Activated naive CD8-positive, alpha-beta T cell treated with anti-CD3 and anti-CD28 coated beads, Interleukin-2, amount 50 U/mL, for 24 hours (primary cell): Measurements from ENCODE around the gene NHERF1.

Source experiments
- ATAC-seq: fragments of 150-1000 bp; cut with Tn5 transposase; one replicate; pipeline ENCODE4 v1.10.0; 2021
- DNase-seq: peaks from one replicate; pipeline ENCODE4 v3.0.0; 2021
- H3K27ac Mint-ChIP-seq: one replicate; pipeline ENCODE4 v1.8.0; 2021; ENCODE audit warnings: mild to moderate bottlenecking, mixed read lengths
- H3K27me3 Mint-ChIP-seq: one replicate; pipeline ENCODE4 v1.8.0; 2021; ENCODE audit warnings: mixed read lengths
- H3K36me3 Mint-ChIP-seq: one replicate; pipeline ENCODE4 v1.8.0; 2021; ENCODE audit warnings: low read depth, mixed read lengths
- H3K4me1 Mint-ChIP-seq: one replicate; pipeline ENCODE4 v1.8.0; 2021; ENCODE audit warnings: mixed read lengths
- H3K4me3 Mint-ChIP-seq: one replicate; pipeline ENCODE4 v1.8.0; 2021; ENCODE audit warnings: mild to moderate bottlenecking, moderate library complexity, mixed read lengths
- H3K9me3 Mint-ChIP-seq: one replicate; pipeline ENCODE4 v1.8.0; 2021; ENCODE audit warnings: mixed read lengths

NHERF1 gene

GRCh38 chr17:74748529-74749278, at the start of gene NHERF1:
TSS of gene NHERF1 (plus strand) at chr17:74748628. CDS start at chr17:74748847, 219 bp downstream.
- Mint-ChIP-seq H3K4me3 (peak within 1 kb of the TSS; percentile 99), H3K27me3 (no peaks in the 10 kb centered on the region), H3K36me3 (peaks cover 27% of the 10 kb centered on the region), H3K9me3 (no peaks in the 10 kb centered on the region), H3K4me1 (peaks cover 67% of the 10 kb centered on the region), H3K27ac (peak within 1 kb of the TSS; percentile 90)
- DNase-seq (peak; percentile 96), ATAC-seq (peak; percentile 86)

GRCh38 chr17:74699236-74699635, 49.2 kb upstream of the NHERF1 start:
- ATAC-seq: no peak
- Mint-ChIP-seq H3K27ac (no peak overlapping the region), H3K4me3 (no peak overlapping the region), H3K27me3 (peaks cover 3% of the 10 kb centered on the region), H3K4me1 (no peaks in the 10 kb centered on the region), H3K36me3 (no peaks in the 10 kb centered on the region), H3K9me3 (no peaks in the 10 kb centered on the region)
- no peak for DNase-seq

DNA sequence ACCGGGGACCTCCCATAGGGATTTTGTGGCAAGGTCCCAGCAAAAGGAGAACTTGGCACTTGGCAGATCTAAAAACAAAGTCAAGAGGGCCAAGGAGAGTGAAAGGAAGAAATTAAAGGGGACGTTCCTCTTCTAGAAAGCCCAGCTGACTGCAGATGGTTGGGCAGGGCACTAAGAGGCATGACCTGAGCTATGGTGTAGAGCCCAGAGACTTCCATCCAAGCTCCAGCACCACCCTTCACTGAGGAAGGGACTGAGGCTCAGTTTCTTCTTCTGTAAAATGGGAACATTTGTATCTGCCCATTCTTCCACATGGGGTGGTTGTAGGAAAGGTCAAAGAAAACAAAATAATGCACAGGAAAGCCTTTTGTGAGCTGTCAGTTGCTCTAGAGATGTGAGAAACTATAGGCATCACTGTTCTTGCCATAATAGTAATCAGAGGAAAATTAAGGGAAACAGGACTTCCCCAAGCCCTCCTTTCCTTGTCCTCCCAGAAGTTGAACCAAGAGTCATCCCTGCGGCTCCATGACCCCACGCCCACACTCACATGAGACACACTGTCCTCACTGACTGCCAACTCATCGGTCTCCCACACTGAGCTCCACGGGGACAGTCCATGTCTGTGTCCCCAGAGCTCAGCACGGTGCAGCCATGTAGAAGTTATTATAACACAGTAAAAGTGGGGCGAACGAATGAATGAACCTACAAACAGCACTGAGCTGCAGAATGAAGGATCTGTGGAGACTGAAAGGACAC, 46.1 kb upstream of the NHERF1 start:
- H3K27ac Mint-ChIP-seq: no peak overlapping the region
- ATAC-seq (no peak), DNase-seq (no peak)
- H3K36me3 Mint-ChIP-seq: no peaks in the 10 kb centered on the region
- H3K4me1 Mint-ChIP-seq: no peaks in the 10 kb centered on the region
- H3K9me3 Mint-ChIP-seq: no peaks in the 10 kb centered on the region
- H3K4me3 Mint-ChIP-seq: no peak overlapping the region
- H3K27me3 Mint-ChIP-seq: no peaks in the 10 kb centered on the region

DNA sequence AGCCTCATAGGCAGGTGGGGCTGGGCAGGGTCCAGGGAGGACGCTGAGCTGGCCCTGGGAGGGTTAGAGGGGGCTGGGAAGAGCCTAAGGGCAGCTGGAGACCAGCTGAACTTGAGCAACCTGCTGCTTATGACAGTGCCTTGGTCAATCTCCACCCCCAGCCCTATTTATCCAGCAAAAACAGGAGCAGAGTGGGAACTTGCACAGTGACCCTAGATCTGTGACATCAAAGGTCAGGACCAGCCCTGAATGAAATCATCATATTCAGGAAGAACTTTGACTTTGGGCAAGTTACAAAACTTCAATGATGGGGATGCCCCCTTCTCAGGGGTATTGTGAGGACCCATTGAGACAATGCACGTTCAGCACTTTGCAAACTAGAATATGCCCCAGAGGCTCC, 45.1 kb upstream of the NHERF1 start:
- H3K27ac Mint-ChIP-seq: no peak overlapping the region
- H3K27me3 Mint-ChIP-seq: no peaks in the 10 kb centered on the region
- H3K36me3 Mint-ChIP-seq: no peaks in the 10 kb centered on the region
- H3K4me1 Mint-ChIP-seq: no peaks in the 10 kb centered on the region
- no peak overlapping the region for H3K4me3 Mint-ChIP-seq
- DNase-seq (no peak), ATAC-seq (no peak)
- H3K9me3 Mint-ChIP-seq: no peaks in the 10 kb centered on the region

DNA sequence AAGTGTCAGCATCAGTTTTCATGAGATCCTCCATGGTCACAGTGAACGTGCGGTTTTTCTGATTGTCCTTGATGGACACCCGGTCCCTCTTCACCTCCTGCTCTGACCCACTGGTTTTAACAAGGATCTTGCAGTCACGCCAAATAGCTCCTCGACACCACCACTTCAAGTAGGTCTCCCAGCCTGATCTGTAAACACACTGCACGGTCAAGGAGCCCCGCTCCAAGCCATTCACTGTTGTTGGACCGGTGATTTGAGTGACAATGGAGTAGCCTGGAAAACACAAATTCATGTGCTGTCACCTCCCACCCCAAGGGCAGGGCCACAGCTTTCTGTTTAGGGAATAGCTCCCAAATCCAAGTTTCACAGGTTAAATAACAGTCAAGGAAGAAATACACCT, 43.9 kb upstream of the NHERF1 start:
- no peak overlapping the region for H3K4me3 Mint-ChIP-seq
- no peak overlapping the region for H3K27ac Mint-ChIP-seq
- no peaks in the 10 kb centered on the region for H3K4me1 Mint-ChIP-seq
- H3K9me3 Mint-ChIP-seq: no peaks in the 10 kb centered on the region
- DNase-seq (no peak), ATAC-seq (no peak)
- H3K36me3 Mint-ChIP-seq: no peaks in the 10 kb centered on the region
- H3K27me3 Mint-ChIP-seq: no peaks in the 10 kb centered on the region

DNA sequence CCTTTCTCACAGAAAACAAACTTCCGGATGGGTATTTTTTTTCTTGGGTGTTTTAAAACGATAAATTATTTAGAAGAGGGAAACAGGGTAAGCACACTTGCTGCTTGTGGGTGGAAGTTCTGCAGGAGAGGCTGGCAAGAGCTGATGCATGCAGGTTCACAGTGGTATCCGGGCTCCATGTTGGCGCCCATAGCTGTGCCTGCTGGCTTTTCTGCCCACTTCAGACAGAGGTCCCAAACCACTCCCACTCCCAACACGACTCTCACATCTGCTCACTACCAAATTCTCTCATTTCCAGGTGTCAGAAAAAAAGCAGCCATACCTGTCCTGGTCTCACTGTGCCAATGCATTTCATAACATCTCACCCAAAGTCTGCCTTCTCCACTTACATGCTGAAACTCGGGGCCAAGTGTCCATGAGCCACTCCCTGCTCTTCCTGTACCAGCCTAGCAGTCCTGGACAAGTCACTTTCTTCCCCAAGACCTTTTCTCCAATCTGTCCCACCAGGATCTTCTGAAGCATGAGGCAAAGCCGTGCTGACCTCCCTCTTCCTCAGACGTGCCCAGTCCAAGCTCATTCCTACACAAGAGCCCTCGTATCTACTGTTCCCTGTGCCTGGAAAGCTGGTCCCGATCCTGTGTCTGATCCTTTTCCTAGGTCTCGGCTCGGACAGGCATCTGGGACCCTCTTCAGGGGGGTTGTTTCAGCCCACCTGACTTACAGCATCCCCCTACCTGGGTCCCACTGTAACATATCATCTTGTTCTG, 37.2 kb upstream of the NHERF1 start:
- H3K4me1 Mint-ChIP-seq: peaks cover 7% of the 10 kb centered on the region
- ATAC-seq (no peak), DNase-seq (no peak)
- H3K36me3 Mint-ChIP-seq: no peaks in the 10 kb centered on the region
- H3K27ac Mint-ChIP-seq: no peak overlapping the region
- H3K4me3 Mint-ChIP-seq: no peak overlapping the region
- H3K9me3 Mint-ChIP-seq: no peaks in the 10 kb centered on the region
- peaks cover 9% of the 10 kb centered on the region for H3K27me3 Mint-ChIP-seq

DNA sequence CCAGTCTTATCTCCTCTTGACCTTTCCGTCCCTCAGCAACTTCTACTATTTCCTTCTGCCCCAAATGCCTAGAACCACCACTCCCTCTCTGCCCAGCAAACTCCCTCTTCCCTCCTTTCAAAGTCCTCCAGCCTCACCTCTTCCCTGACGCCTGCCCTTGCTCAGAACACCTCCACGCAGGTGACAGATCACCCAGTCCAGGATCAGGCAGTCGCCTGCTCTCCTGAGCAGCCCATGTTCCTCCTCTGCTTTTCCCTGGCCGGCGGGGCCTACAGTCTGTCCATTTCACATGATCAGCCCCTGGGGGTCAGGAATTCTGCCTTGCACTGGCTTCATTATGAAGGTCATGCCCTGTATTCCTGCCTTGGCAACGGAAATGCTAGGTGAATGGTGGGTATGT, 36.1 kb upstream of the NHERF1 start:
- Mint-ChIP-seq H3K27me3 (peaks cover 11% of the 10 kb centered on the region), H3K36me3 (no peaks in the 10 kb centered on the region), H3K4me1 (peaks cover 7% of the 10 kb centered on the region), H3K9me3 (no peaks in the 10 kb centered on the region), H3K27ac (no peak overlapping the region), H3K4me3 (peak overlapping the region; percentile 26)
- no peak for ATAC-seq
- DNase-seq: no peak

- DNase-seq: no peak
- peaks cover 11% of the 10 kb centered on the region for H3K27me3 Mint-ChIP-seq
- no peaks in the 10 kb centered on the region for H3K9me3 Mint-ChIP-seq
- ATAC-seq: peak; percentile 28
- H3K36me3 Mint-ChIP-seq: no peaks in the 10 kb centered on the region
- peak within 1 kb of the TSS; percentile 26 for H3K4me3 Mint-ChIP-seq
- peaks cover 7% of the 10 kb centered on the region for H3K4me1 Mint-ChIP-seq
- peak within 1 kb of the TSS; percentile 18 for H3K27ac Mint-ChIP-seq
These were observed 35.7 kb upstream of the NHERF1 start, which contains the start of gene CD300LF for GRCh38 chr17:74712756-74713155. TSS of gene CD300LF (minus strand) at chr17:74712923. CDS start at chr17:74712866, 57 bp downstream.

- no peak overlapping the region for H3K27ac Mint-ChIP-seq
- no peak for ATAC-seq
- H3K4me3 Mint-ChIP-seq: no peak overlapping the region
- H3K9me3 Mint-ChIP-seq: no peaks in the 10 kb centered on the region
- no peaks in the 10 kb centered on the region for H3K36me3 Mint-ChIP-seq
- peaks cover 7% of the 10 kb centered on the region for H3K4me1 Mint-ChIP-seq
- peaks cover 11% of the 10 kb centered on the region for H3K27me3 Mint-ChIP-seq
- DNase-seq: no peak
These were observed 35.2 kb upstream of the NHERF1 start for GRCh38 chr17:74713171-74713755.

- H3K9me3 Mint-ChIP-seq: no peaks in the 10 kb centered on the region
- ATAC-seq (no peak), DNase-seq (no peak)
- H3K27ac Mint-ChIP-seq: no peak overlapping the region
- H3K4me1 Mint-ChIP-seq: peaks cover 7% of the 10 kb centered on the region
- H3K4me3 Mint-ChIP-seq: no peak overlapping the region
- H3K27me3 Mint-ChIP-seq: peaks cover 11% of the 10 kb centered on the region
- no peaks in the 10 kb centered on the region for H3K36me3 Mint-ChIP-seq
These were observed 33.3 kb upstream of the NHERF1 start for GRCh38 chr17:74715144-74715543.

GRCh38 chr17:74720506-74720905, 27.9 kb upstream of the NHERF1 start:
- H3K4me3 Mint-ChIP-seq: no peak overlapping the region

DNA sequence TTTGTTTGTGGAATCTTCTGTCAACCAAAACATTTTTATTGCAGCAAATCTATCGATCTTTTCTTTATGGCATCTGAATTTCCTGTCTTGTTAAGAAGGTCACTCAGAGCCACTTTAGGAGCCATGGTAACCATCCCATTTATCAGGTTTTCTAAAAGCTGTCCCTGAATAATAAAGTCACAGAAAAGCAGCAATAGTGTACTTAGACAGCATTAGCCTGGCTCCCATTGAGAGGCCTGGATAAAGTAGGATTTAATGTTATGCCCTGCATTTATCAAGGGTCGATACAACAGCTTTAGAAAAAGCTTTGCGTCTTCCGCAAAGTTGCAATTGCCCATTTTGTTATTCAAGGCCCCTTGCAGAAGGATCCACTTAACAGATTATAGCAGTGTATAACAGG, 25.6 kb upstream of the NHERF1 start:
- Mint-ChIP-seq H3K36me3 (no peaks in the 10 kb centered on the region), H3K27ac (no peak overlapping the region), H3K4me1 (no peaks in the 10 kb centered on the region), H3K9me3 (no peaks in the 10 kb centered on the region), H3K4me3 (no peak overlapping the region), H3K27me3 (no peaks in the 10 kb centered on the region)
- no peak for DNase-seq
- no peak for ATAC-seq

More at GRCh38 chr17:74720506-74720905, 27.9 kb upstream of the NHERF1 start:
- H3K9me3 Mint-ChIP-seq: no peaks in the 10 kb centered on the region
- DNase-seq (no peak), ATAC-seq (no peak)
- H3K27ac Mint-ChIP-seq: no peak overlapping the region
- H3K36me3 Mint-ChIP-seq: no peaks in the 10 kb centered on the region
- peaks cover 2% of the 10 kb centered on the region for H3K27me3 Mint-ChIP-seq
- H3K4me1 Mint-ChIP-seq: no peaks in the 10 kb centered on the region

- Mint-ChIP-seq H3K36me3 (no peaks in the 10 kb centered on the region), H3K4me3 (no peak overlapping the region), H3K27ac (no peak overlapping the region), H3K4me1 (no peaks in the 10 kb centered on the region), H3K27me3 (no peaks in the 10 kb centered on the region), H3K9me3 (no peaks in the 10 kb centered on the region)
- DNase-seq: no peak
- no peak for ATAC-seq
These were observed 24.5 kb upstream of the NHERF1 start for GRCh38 chr17:74723891-74724290.

- H3K36me3 Mint-ChIP-seq: no peaks in the 10 kb centered on the region
- DNase-seq: no peak
- H3K4me3 Mint-ChIP-seq: no peak overlapping the region
- no peaks in the 10 kb centered on the region for H3K9me3 Mint-ChIP-seq
- no peaks in the 10 kb centered on the region for H3K27me3 Mint-ChIP-seq
- ATAC-seq: no peak
- peaks cover 2% of the 10 kb centered on the region for H3K4me1 Mint-ChIP-seq
- H3K27ac Mint-ChIP-seq: no peak overlapping the region
These were observed 23.3 kb upstream of the NHERF1 start for GRCh38 chr17:74725111-74725510.
